G401.6 (cell line): ENCODE measurements around the gene PNPLA7.

Experiments used
- FAIRE-seq: peaks from 2 replicates; lab custom pipeline; 2012; peaks lifted over from hg19 to GRCh38; lab: Jason Lieb, UNC

The PNPLA7 gene

GRCh38 chr9:137493364-137494103 lies 56.7 kb downstream of the PNPLA7 start:
- FAIRE-seq, result no peak

GRCh38 chr9:137492464-137493363 lies 57.5 kb downstream of the PNPLA7 start:
- no peak for FAIRE-seq

DNA sequence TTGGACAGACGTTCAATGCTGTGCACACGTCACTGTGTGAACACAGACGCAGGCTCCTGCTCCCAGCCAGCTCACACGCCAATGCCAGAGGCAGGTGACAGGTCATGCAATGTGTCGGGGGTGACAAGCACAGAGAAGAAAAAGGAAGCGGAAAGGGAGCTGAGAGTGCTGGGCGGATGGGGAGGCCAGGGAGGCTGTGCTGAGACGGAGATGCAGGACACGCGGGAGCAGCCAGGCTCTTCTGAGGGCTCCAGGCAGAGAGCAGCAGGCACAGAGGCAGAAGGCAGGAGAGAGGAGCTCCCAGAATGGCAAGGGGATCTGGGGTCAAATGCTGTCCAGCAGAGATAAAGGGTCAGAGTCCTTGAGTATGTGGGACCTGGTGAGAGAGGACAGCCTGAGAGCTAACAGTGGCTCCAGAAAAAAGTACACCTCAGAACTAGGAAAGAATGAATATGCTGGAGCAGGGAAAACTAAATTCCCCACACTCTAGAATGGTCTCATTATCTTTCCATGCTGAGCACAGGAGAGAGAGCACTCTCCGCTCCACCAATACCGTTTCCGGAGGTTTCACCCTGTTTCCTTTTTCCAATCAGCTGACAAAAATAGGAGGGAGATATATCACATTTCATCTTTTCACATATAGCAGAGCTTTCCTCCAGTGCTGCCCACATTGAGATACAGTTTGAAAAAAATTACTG lies 58.3 kb downstream of the PNPLA7 start:
- no peak for FAIRE-seq

DNA sequence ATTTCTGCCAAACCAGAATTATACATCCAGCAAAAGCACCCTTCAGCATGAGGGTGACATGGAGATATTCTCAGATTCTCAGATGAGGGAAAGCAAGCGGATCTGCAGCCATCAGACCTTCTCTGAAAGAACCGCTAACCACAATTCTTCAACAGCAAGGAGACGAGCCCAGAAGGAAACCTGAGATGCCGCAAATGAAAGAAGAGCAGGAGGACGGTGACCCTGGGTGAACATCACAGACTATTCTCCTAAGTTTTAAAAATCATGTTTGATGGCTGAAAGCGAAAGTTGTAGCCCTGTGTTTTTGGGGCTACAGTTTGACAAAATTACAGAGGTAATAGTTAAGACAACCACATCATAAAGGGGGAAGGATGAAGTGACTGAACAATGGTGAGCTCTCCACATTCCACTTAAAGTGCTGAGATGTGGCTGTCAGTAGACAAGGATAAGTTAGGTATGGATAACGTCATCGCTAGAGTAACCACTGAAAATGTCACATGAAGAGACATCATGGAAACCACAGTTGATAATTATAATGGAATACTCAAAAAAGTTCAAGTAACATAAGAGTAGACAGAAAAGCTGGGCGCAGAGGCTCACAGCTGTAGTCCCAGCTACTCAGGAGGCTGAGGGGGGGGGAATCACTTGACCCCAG lies 59.5 kb downstream of the PNPLA7 start:
- no peak for FAIRE-seq

DNA sequence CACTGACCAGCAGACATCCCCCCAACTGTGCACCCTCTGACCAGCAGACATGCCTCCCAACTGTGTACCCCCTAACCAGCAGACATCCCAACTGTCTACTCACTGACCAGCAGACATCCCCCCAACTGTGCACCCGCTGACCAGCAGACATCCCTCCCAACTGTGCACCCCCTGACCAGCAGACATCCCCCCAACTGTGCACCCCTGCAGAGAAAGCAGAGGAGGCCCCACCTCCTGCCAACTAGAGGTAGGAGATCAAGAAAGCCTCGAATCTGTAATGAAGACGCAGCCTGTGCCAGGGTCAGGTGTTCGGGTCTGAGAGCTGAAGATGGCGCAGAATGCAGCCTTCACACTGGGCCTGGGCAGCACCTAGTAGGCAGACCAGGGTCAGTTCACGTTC lies 61.3 kb downstream of the PNPLA7 start:
- FAIRE-seq, result no peak

- FAIRE-seq, result no peak
Measured at GRCh38 chr9:137488327-137488653, 61.9 kb downstream of the PNPLA7 start.

- FAIRE-seq, result no peak
Measured at GRCh38 chr9:137487454-137488326, 62.5 kb downstream of the PNPLA7 start.

GRCh38 chr9:137486545-137487453 lies 63.4 kb downstream of the PNPLA7 start:
- no peak for FAIRE-seq

- FAIRE-seq, result no peak
Measured at GRCh38 chr9:137486141-137486490, 64.1 kb downstream of the PNPLA7 start.

- no peak for FAIRE-seq
Measured at GRCh38 chr9:137485343-137486140, 64.7 kb downstream of the PNPLA7 start.

DNA sequence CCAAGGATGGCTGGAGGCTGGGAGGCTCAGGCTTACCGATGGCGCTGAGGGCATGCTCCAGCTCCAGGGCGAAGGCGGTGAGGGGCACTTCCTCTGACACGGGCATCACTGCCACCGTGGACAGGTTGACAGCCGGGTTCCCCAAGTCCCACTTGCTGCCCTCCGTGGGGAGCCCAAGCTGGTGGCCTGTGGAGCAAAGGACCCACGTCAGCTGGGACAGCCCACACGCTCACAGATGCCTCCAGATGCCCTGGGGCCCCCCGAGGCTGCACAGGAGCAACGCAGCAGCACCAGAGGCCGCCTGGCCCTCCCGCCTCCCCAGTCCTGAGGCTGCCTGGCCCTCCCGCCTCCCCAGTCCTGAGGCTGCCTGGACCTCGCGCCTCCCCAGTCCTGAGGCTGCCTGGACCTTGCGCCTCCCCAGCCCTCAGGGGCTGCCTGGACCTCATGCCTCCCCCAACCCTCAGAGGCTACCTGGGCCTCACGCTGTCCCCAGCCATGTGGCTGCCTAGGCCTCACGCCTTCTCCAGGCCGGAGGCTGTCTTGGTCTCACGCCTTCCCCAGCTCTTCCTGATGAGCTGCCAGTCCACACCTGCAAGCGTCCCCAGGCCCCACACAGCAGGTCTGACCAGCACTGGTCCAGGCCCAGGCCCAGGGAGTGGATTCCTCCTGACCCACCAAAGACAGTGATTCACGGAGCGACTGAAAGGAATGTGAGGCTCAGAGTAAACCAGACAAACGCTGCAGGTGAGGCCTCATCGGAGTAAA lies 65.5 kb downstream of the PNPLA7 start:
- no peak for FAIRE-seq

GRCh38 chr9:137482094-137482781 lies 68.0 kb downstream of the PNPLA7 start:
- no peak for FAIRE-seq

DNA sequence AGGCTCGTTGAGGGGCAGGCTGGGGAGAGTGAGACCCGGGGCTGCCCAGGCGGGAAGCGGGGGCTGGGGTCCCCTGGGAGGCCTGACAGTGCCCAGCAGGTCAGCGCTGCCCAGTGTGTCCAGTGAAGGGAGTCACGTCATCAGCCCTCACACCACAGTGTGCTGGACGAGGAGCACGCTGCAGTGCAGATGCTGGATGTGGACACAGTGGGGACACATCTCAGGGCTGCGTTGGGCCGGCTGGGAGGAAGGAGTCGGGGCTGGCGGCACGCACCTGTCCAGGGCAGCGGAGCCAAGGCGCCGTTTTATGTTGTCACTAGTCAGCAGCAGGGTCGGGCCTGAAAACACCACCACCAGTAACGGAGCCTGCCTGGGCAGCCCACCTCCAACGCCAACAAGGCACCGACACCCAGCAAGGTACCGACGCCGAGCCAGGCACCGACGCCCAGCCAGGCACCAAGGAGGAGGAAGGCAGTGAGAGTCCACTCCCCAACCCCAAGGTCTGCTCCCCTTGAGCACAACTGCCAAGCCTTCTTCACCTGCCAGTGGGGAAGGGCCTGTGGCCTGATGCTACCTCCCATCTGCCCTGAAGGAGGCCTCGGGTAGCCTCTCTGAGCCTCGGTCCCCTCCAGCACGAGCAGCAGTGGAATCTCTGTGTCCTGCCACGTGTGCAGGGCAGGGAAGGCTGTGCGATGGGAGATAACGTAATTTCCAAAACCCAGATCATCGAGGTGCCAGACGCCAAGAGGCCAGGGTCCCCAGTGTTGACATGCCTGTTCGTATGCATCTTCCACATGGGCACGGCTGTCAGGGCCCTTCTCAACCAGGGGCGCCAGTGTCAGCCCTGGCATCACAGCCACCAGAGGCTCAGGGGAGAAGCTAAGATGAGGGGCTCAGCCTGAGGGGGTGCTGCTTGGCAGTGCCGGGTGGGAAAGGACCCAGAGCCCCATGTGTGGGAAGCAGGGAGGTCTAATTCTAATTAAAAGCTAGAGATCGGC lies 69.2 kb downstream of the PNPLA7 start:
- no peak for FAIRE-seq

DNA sequence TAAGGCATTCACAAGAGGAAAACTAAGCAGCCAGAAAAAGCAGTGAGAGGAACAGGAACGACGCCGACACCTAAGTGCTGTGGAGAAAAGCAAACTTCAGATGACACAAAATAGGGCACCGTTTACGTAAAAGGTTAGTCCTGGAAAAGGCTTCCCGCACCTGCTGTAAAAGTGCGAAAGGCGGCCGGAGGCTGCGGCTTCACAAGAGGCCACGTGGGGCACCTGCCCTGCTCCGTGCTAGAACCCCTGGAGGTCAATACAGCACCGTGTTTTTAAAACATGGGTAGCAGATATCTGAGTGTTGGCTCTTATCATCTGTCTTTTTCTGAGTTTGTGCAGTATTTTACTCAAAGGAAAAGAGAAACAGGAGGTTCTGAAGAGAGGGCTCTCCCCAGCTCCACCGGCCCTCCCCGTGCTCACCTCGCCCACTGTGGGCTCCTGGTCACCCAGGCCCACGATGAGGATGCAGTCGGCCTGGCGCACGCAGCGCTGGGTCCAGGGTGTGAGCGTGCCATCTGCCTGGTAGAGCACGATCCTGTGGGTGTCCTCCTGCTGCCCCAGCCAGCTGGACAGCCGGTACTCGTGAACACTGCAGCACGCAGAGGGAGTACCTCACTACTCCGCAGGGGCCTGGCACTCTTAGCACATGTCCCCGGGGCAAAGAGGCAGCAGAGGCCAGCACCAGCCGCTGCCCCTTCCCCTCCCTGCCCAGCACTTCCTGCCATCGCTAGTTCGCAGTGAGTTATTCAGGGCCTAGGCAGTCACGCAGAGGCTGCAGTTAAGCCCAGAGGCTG lies 70.1 kb downstream of the PNPLA7 start:
- no peak for FAIRE-seq

DNA sequence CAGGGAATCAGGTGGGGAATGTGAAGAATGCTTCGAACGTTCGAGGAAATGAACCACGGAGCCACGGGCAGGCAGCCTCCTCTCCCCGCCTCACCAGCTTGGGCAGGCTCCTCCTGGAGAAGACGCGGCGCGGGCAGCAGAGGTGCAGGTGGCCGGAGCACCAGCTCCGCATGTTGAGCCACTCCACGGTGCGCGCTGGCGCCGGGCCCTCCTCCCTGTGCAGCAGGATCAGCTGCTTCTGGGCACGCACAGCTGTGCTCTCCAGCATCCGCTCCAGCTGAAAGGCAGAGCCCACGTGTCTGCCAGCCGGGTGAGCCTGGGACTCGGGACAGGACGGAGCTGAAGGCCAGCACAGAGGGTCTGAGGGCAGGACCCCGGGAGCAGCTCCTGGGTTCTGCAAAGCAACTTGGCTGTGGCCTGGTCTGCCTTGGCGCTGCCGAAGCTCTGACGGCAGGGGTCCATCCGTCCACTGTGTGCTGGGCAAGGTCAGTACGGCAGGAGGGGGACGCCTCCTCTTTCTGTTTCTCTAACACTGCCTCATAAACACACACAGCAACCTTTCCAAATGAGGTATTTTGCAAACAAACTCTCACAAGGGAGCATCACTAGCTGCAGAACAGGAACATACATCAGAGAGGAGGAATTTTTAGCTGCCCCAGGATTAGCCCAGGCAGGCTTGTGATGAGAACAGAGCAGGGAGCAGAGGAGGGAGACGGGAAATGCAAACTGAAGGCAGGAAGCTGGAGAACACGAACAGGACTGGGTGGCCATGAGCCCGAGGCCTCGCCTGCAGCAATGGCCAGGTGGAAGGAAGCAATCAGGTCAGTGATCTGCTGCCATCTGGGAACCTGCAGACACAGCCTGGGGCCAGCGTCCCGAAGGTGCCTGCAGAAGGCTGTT lies 71.0 kb downstream of the PNPLA7 start:
- no peak for FAIRE-seq
